Choroid plexus epithelial cell (primary cell): ENCODE measurements around the gene PDGFD.
A peak's percentile ranks its signal among the peaks of the same experiment; 100 is the strongest.

Experiments used
- DNase-seq: peaks from one replicate; pipeline ENCODE4 v3.0.0-alpha.2; 2010; ENCODE audit warnings: low read depth
- H3K4me3 ChIP-seq: 2 replicates; pipeline ENCODE4 v1.5.1; 2011; ENCODE audit warnings: low read depth, mild to moderate bottlenecking, control low read depth, low read length, moderate library complexity
- TF ChIP-seq, protein P1 (sequence below): conservative IDR thresholded peaks from 2 replicates; pipeline ENCODE4 v1.5.1; 2011; ENCODE audit warnings: low read depth, mild to moderate bottlenecking, control low read depth, inconsistent platforms, low read length, moderate library complexity

Gene PDGFD

DNA sequence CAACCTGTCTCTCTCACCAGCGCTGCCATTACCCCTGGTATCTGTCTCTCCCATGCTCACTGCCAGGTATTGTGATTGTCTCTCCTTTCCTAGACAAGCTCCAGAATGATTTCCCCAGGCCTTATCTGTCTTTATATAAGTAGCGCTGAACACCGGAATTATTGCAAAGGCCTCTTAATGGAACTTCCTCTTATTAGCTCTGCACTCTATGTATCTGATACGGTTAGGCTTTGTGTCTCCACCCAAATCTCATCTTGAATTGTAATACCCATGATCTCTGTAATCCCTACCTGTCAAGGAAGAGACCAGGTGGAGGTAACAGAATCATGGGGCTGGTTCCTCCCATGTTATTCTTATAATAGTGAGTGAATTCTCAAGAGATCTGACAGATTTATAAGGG lies 88.2 kb downstream of the PDGFD start:
- no peak for DNase-seq
- no peak overlapping the region for H3K4me3 ChIP-seq
- TF ChIP-seq, protein P1, sequence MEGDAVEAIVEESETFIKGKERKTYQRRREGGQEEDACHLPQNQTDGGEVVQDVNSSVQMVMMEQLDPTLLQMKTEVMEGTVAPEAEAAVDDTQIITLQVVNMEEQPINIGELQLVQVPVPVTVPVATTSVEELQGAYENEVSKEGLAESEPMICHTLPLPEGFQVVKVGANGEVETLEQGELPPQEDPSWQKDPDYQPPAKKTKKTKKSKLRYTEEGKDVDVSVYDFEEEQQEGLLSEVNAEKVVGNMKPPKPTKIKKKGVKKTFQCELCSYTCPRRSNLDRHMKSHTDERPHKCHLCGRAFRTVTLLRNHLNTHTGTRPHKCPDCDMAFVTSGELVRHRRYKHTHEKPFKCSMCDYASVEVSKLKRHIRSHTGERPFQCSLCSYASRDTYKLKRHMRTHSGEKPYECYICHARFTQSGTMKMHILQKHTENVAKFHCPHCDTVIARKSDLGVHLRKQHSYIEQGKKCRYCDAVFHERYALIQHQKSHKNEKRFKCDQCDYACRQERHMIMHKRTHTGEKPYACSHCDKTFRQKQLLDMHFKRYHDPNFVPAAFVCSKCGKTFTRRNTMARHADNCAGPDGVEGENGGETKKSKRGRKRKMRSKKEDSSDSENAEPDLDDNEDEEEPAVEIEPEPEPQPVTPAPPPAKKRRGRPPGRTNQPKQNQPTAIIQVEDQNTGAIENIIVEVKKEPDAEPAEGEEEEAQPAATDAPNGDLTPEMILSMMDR: no peak

DNA sequence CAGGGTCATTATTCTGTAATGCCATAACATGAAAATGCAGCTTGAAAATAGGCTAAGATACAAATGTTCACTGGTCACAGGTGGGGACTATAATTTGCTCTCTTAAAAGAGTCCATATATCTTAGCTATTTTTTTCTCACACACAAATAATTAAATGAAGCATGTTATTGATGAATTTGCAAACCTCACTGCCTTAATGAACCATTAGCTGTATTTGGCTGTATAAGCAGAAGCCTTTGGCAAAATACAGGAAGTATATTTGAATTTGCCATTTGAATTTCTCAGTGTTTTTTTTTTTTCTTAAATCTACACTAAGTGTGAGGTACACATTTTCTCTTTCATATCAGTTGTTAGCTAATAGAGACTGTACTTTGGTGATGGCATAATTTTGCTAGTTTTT lies 88.9 kb downstream of the PDGFD start:
- H3K4me3 ChIP-seq: no peak overlapping the region

DNA sequence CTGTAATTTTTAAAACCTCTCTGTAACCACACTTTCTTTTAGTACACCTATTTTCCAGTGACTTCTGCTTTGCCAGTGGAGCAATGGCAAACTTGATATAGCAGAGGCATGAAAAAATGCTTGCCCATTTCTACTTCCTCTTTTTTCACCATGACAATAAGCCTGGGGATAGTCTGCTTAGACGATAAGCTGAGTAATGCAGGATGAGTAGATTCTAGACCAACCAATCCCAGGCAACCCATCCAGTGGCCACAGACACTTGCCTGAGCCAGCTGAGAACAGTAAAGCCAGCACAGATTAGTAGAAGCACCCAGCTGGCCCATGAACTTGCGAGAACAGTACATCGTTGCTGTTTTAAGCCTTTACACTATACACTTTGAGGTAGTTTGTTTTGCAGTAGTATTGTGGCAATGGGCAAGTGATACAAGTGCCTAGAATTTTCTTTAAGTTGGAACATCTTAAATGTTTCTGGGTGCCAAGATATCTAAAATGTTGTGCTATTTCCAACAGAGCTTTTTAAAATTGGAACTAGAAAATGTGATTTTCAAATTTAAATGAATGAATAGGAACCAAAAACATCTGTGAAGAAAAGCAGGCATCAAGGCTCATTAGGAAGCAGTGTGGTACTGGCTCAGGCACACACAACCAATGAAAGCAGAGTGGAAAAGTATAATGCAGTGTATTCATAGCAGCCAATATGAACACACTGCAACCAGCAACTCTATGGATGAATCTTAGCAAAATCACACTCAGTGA lies 89.8 kb downstream of the PDGFD start:
- no peak overlapping the region for H3K4me3 ChIP-seq
- TF ChIP-seq, protein P1: no peak
- no peak for DNase-seq

More for the DNA sequence above, 88.9 kb downstream of the PDGFD start:
- TF ChIP-seq, protein P1: no peak
- DNase-seq: no peak

DNA sequence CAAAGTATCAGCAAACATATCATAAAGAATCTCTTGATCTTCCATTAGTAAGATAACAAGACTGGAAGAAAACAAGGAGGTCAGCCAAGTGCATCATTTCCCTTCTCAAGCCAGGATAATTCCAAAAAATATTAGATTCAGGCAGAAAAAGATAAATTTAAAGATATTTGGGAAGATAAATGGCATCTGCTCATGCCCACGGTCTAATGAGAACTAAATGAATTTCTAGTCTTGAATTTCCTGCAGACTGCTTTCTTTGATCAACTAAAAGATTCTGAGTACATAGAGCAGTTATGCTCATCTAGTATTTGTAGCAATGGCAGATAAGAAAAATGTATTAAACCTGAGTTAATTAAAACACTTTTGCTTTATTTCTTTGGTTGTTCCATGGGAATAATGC lies 96.4 kb downstream of the PDGFD start:
- DNase-seq: no peak
- TF ChIP-seq, protein P1: no peak
- no peak overlapping the region for H3K4me3 ChIP-seq

DNA sequence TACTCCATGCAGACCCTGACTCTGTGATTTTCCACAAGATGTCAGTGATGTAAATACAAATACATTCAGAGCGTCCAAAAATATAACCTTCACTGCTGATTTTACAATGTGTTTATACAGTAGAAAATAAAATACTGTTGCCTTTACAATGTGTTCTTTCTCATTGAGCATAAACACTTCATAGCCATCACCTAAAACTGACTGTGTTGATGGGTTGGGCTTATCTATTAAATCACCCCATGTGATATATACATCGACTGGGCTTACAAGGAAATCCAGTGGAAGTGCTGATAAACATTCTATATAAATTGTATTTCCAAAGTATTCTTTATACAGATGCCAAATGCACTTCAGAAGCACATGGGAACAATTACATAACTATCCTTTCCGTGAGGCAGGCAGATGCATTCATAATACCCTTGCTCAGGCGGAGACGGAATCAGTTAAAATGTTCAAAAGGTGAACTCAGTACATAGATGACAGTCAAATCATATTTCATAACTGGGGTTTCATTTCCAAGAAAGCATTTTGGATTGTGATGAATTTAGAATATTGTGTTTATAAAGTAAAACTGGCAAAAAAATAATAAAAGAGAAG lies 99.8 kb downstream of the PDGFD start:
- H3K4me3 ChIP-seq: no peak overlapping the region
- DNase-seq: no peak
- TF ChIP-seq, protein P1: no peak

DNA sequence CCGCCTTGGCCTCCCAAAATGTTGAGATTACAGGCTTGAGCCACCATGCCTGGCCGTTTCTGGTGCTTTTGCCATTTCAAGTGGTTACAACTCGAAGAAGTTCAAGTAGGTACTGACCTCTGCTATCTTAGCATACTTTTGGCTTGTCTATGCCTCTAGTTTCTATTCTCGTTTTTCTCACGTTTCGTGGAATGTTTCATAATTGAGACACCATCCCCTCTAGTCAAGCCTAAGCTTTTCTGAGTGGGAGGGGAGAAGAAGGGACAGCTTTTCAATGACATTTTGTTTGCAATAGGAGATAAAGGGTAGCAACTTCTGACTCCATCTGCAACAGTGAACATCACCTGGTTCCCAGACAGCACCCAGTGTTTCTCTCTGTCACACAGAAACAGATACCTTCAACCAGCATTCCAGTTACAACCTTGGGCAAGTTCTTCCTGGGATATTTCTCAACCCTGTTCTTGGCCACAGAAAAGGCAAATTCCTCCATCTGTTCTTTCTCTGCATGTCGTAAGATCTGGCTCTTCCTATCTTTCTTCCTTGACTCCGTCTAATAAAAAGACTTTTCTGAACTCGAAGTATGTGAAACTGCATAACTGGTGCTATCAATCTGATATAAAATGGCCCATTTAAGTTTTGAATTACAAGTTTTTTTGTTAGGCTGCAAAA lies 102.0 kb downstream of the PDGFD start:
- peak; percentile 71 for DNase-seq
- H3K4me3 ChIP-seq: no peak overlapping the region
- TF ChIP-seq, protein P1: no peak

DNA sequence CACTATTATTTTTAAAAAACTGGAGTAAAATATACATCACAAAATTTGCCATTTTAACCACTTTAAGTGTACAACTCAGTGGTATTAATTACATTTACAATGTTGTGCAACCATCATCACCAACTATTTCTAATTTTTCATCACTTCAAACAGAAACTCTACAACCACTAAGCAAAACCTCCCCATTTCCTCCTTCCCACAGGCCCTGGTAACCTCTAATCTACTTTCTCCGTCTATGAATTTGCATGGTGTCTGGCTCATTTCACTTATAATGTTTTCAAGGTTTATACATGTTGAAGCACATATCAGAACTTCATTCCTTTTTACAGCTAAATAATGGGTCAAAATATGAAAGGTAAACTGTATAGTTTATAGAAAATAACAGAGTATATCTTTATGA lies 103.1 kb downstream of the PDGFD start:
- no peak overlapping the region for H3K4me3 ChIP-seq
- DNase-seq: no peak
- TF ChIP-seq, protein P1: no peak
